H1 (cell line): ENCODE measurements around the gene CYB561A3. TPM values are rescaled to one million over a fixed set of nuclear protein-coding genes. Genes with fewer than 3 reads are reported as not detected.

Source experiments
- CTCF ChIA-PET: fragments of 300-600 bp; sonication (Branson Sonifier 250); formaldehyde crosslinking; loops from one replicate; lab custom pipeline; 2021; ENCODE audit not compliant: partially characterized antibody; lab: Charles Lee
- POLR2A ChIA-PET: fragments of 300-600 bp; sonication (Branson Sonifier 250); formaldehyde crosslinking; loops from one replicate; lab custom pipeline; 2021; ENCODE audit warnings: inconsistent platforms; ENCODE audit not compliant: partially characterized antibody; lab: Charles Lee
- DNase-seq, 2 experiments: peaks; one replicate each; pipeline versions ENCODE4 v3.0.0 to v3.0.0-alpha.2; 2010 to 2022; ENCODE audit warnings: low spot score in 2 of 2, low read depth in 1 of 2, mixed read lengths in 1 of 2
- FAIRE-seq: peaks from 2 replicates; lab custom pipeline; 2011; peaks lifted over from hg19 to GRCh38; lab: Jason Lieb, UNC
- H2AFZ ChIP-seq: 2 replicates; pipeline ENCODE4 v1.8.1; 2012; ENCODE audit warnings: low read length, inconsistent platforms
- H2AK5ac ChIP-seq: 2 replicates; pipeline ENCODE4 v1.6.1; 2013; ENCODE audit warnings: low read depth, low read length
- H2BK120ac ChIP-seq: replicated peaks from 2 replicates; pipeline ENCODE3; 2013; ENCODE audit warnings: low read depth, low read length, inconsistent platforms
- H2BK12ac ChIP-seq: 2 replicates; pipeline ENCODE4 v1.6.1; 2013; ENCODE audit warnings: low read depth, low read length
- H2BK15ac ChIP-seq: 2 replicates; pipeline ENCODE4 v1.6.1; 2013; ENCODE audit warnings: low read length
- H2BK20ac ChIP-seq: 2 replicates; pipeline ENCODE4 v1.6.1; 2013; ENCODE audit warnings: low read length
- H2BK5ac ChIP-seq: 2 replicates; pipeline ENCODE4 v1.6.1; 2013; ENCODE audit warnings: low read depth, low read length
- H3K14ac ChIP-seq: 2 replicates; pipeline ENCODE4 v1.6.1; 2013; ENCODE audit warnings: inconsistent platforms; ENCODE audit not compliant: insufficient read length
- H3K18ac ChIP-seq: 2 replicates; pipeline ENCODE4 v1.6.1; 2013; ENCODE audit warnings: low read length; ENCODE audit errors: extremely low read depth
- H3K23ac ChIP-seq: 2 replicates; pipeline ENCODE4 v1.6.1; 2013; ENCODE audit warnings: inconsistent platforms; ENCODE audit not compliant: insufficient read length
- H3K23me2 ChIP-seq: 2 replicates; pipeline ENCODE4 v1.6.1; 2013; ENCODE audit warnings: low read depth, low read length
- H3K27ac ChIP-seq: 2 replicates; pipeline ENCODE4 v1.6.1; 2011; ENCODE audit warnings: low read depth, low read length, inconsistent platforms
- H3K27me3 ChIP-seq, 4 experiments: replicated peaks in 1 of 4; 1 replicate in 1 of 4; 2 replicates in 3 of 4; pipeline versions ENCODE4 v1.6.1 to v1.8.1; 2011 to 2013; ENCODE audit warnings: low read length in 3 of 4, mild to moderate bottlenecking in 3 of 4, inconsistent platforms in 2 of 4, mixed read lengths in 2 of 4, moderate library complexity in 1 of 4; ENCODE audit not compliant: control insufficient read depth in 3 of 4, insufficient read depth in 3 of 4; ENCODE audit errors: extremely low read depth in 1 of 4
- H3K36me3 ChIP-seq, 4 experiments: 2 replicates each; pipeline versions ENCODE4 v1.6.1 to v1.8.1; 2011 to 2013; ENCODE audit warnings: mild to moderate bottlenecking in 4 of 4, low read length in 3 of 4, moderate library complexity in 2 of 4, control low read depth in 1 of 4, inconsistent platforms in 1 of 4; ENCODE audit not compliant: insufficient read depth in 4 of 4, control insufficient read depth in 2 of 4
- H3K4ac ChIP-seq: replicated peaks from 2 replicates; pipeline ENCODE3; 2013; ENCODE audit warnings: low read length, low read depth, mixed read lengths, inconsistent platforms; ENCODE audit not compliant: insufficient read length
- H3K4me1 ChIP-seq, 4 experiments: replicated peaks in 1 of 4; 1 replicate in 1 of 4; 2 replicates in 3 of 4; pipeline versions ENCODE4 v1.6.1 to v1.8.1; 2011 to 2013; ENCODE audit warnings: low read length in 3 of 4, inconsistent platforms in 2 of 4, mixed read lengths in 1 of 4; ENCODE audit not compliant: insufficient read depth in 4 of 4, control insufficient read depth in 3 of 4
- H3K4me2 ChIP-seq, 2 experiments: 2 replicates each; pipeline versions ENCODE4 v1.6.1 to v1.8.1; 2011 to 2013; ENCODE audit warnings: low read depth in 2 of 2, low read length in 2 of 2, control low read depth in 1 of 2, inconsistent platforms in 1 of 2, mild to moderate bottlenecking in 1 of 2; ENCODE audit not compliant: insufficient read depth in 1 of 2
- H3K4me3 ChIP-seq, 4 experiments: fragments of 200-600, 300-600 bp in 1 of 4; sonication (generic), shearing (Covaris generic), sonication (Bioruptor Twin) in 1 of 4; 2 replicates each; pipeline versions ENCODE4 v1.5.1 to v1.8.1; 2011 to 2016; ENCODE audit warnings: low read length in 4 of 4, low read depth in 3 of 4, control low read depth in 2 of 4, inconsistent platforms in 2 of 4, mild to moderate bottlenecking in 2 of 4, mixed read lengths in 1 of 4, moderate library complexity in 1 of 4; ENCODE audit not compliant: insufficient read depth in 2 of 4; ENCODE audit errors: extremely low read depth in 1 of 4
- H3K56ac ChIP-seq: replicated peaks from 2 replicates; pipeline ENCODE3; 2013; ENCODE audit warnings: low read depth, mild to moderate bottlenecking, mixed read lengths, low read length, inconsistent platforms; ENCODE audit not compliant: insufficient read length
- H3K79me1 ChIP-seq: 2 replicates; pipeline ENCODE4 v1.6.1; 2013; ENCODE audit warnings: low read depth, low read length, control low read depth
- H3K79me2 ChIP-seq, 2 experiments: 2 replicates each; pipeline versions ENCODE4 v1.6.1 to v1.8.1; 2012 to 2013; ENCODE audit warnings: low read length in 2 of 2, mild to moderate bottlenecking in 2 of 2, inconsistent platforms in 1 of 2; ENCODE audit not compliant: insufficient read depth in 2 of 2, control insufficient read depth in 1 of 2
- H3K9ac ChIP-seq, 4 experiments: replicated peaks in 1 of 4; 1 replicate in 1 of 4; 2 replicates in 3 of 4; pipeline versions ENCODE4 v1.6.1 to v1.8.1; 2011 to 2013; ENCODE audit warnings: low read depth in 3 of 4, low read length in 3 of 4, control low read depth in 2 of 4, mild to moderate bottlenecking in 2 of 4, moderate library complexity in 2 of 4, inconsistent platforms in 1 of 4; ENCODE audit errors: extremely low read depth in 1 of 4
- H3K9me3 ChIP-seq, 2 experiments: 2 replicates each; pipeline versions ENCODE4 v1.6.1 to v1.8.1; 2012 to 2013; ENCODE audit warnings: mild to moderate bottlenecking in 2 of 2, moderate library complexity in 2 of 2, control low read depth in 1 of 2, inconsistent platforms in 1 of 2, low read depth in 1 of 2, low read length in 1 of 2, mixed read lengths in 1 of 2; ENCODE audit not compliant: insufficient read depth in 2 of 2
- H4K20me1 ChIP-seq, 2 experiments: replicated peaks in 1 of 2; 2 replicates each; pipeline versions ENCODE3 to v1.8.1; 2011 to 2013; ENCODE audit warnings: inconsistent platforms in 2 of 2, low read length in 2 of 2, mild to moderate bottlenecking in 1 of 2; ENCODE audit not compliant: insufficient read depth in 2 of 2, control insufficient read depth in 1 of 2
- H4K5ac ChIP-seq: 2 replicates; pipeline ENCODE4 v1.6.1; 2013; ENCODE audit warnings: low read length, low read depth, mixed read lengths, inconsistent platforms; ENCODE audit not compliant: insufficient read length
- H4K8ac ChIP-seq: 2 replicates; pipeline ENCODE4 v1.8.0; 2013; ENCODE audit warnings: mild to moderate bottlenecking, moderate library complexity, low read length, inconsistent platforms; ENCODE audit not compliant: insufficient read depth; ENCODE audit errors: extremely low read depth
- H4K91ac ChIP-seq: replicated peaks from 2 replicates; pipeline ENCODE3; 2013; ENCODE audit warnings: low read length, mixed read lengths, inconsistent platforms; ENCODE audit not compliant: insufficient read length
- GABPA ChIP-seq: IDR thresholded peaks from 2 replicates; pipeline ENCODE4 v1.6.1; 2011; ENCODE audit warnings: mild to moderate bottlenecking, low read length, moderate library complexity, borderline replicate concordance; ENCODE audit not compliant: insufficient read depth
- SIRT6 ChIP-seq: IDR thresholded peaks from one replicate; pipeline ENCODE4 v1.7.1; 2012; ENCODE audit warnings: low read length, inconsistent platforms
- SIX5 ChIP-seq: IDR thresholded peaks from 2 replicates; pipeline ENCODE4 v1.6.1; 2011; ENCODE audit warnings: mild to moderate bottlenecking, low read depth, low read length
- WGBS, 2 experiments: shearing (Covaris generic) in 1 of 2; methylation state at CpG; one replicate each; pipeline versions ENCODE4 v1.1.6 to v1.1.7; 2013 to 2015; ENCODE audit warnings: low lambda C conversion rate in 2 of 2, mixed read lengths in 2 of 2, inconsistent platforms in 1 of 2, low coverage in 1 of 2, missing lambda C conversion rate in 1 of 2; ENCODE audit not compliant: insufficient replicate concordance in 2 of 2, insufficient coverage in 1 of 2, insufficient read length in 1 of 2; ENCODE audit errors: extremely low coverage in 1 of 2, missing lambda C conversion rate in 1 of 2; 5-methylcytosine and 5-hydroxymethylcytosine counted together
- polyA plus RNA-seq, 7 experiments: library from polyadenylated mRNA; depleted of rRNA in 3 of 7; stranded (reverse) in 5 of 7; unstranded in 2 of 7; fragments of >200 nt in 5 of 7; fragments of 200-250 nt in 2 of 7; gene quantifications; 1 replicate in 5 of 7; 2 replicates in 1 of 7; 4 replicates in 1 of 7; pipeline versions ENCODE4 v1.2.1 to v1.2.3, GENCODE V29; 2011 to 2013; ENCODE audit warnings: missing spikeins in 2 of 7, mixed read lengths in 2 of 7
- total RNA-seq: library from RNA; stranded (reverse); fragmentation: NEBNext Ultra II Directional; extraction: Animal tissue kit (Norgen Biotek cat#: 25700); gene quantifications from 2 replicates; pipeline ENCODE4 v1.2.1, GENCODE V29; 2021

The CYB561A3 gene
- total and polyA plus RNA-seq, 2 of the 8 experiments (the other 6 are each of a cell fraction or from before 2014, with no cell fraction given) = 29.6 to 41.2 TPM

GRCh38 chr11:61306221-61306620 is 55.5 kb downstream of the CYB561A3 start:
- FAIRE-seq = no peak
- H4K91ac ChIP-seq = no peak overlapping the region
- H2AFZ ChIP-seq = no peak overlapping the region
- POLR2A ChIA-PET = interaction anchor here (0.9 to 1.6 kb wide), 3 partner anchors 9 to 91 kb away, joined by 3 to 5 read pairs (median 4); no protein-coding TSS in a partner anchor
- no peak overlapping the region for H2BK15ac ChIP-seq
- H2BK120ac ChIP-seq = no peak overlapping the region
- DNase-seq = no peak
- H3K4me1 ChIP-seq = no peaks in the 10 kb centered on the region
- no peak overlapping the region for H3K23ac ChIP-seq
- H3K18ac ChIP-seq = no peak overlapping the region
- no peak overlapping the region for H2BK12ac ChIP-seq
- H3K27ac ChIP-seq = no peak overlapping the region
- no peak overlapping the region for H3K9ac ChIP-seq
- H3K79me2 ChIP-seq = no peaks in the 10 kb centered on the region
- H3K4ac ChIP-seq = no peak overlapping the region
- H2AK5ac ChIP-seq = no peak overlapping the region
- WGBS, 2 experiments = 94% methylated on average over 1 of the region's 1 CpG; no CpG with 5 or more reads in 1 of the 2 experiments
- peaks cover 4 to 6% of the 10 kb centered on the region in 2 experiments for H4K20me1 ChIP-seq
- no peak overlapping the region for H3K56ac ChIP-seq
- H2BK20ac ChIP-seq = no peak overlapping the region
- H3K4me2 ChIP-seq = no peak overlapping the region
- CTCF ChIA-PET = interaction anchor here (1.9 kb wide), 1 partner anchor 10 kb away, joined by 5 read pairs; no protein-coding TSS in a partner anchor
- no peaks in the 10 kb centered on the region for H3K27me3 ChIP-seq
- H3K79me1 ChIP-seq = no peaks in the 10 kb centered on the region; the same call in 1 of the 2 replicates
- peaks cover 65 to 90% (median 85%) of the 10 kb centered on the region in 4 experiments for H3K36me3 ChIP-seq
- H2BK5ac ChIP-seq = no peak overlapping the region
- H3K14ac ChIP-seq = no peak overlapping the region
- H3K4me3 ChIP-seq = no peak overlapping the region
- no peak overlapping the region for H4K5ac ChIP-seq
- H3K9me3 ChIP-seq = no peaks in the 10 kb centered on the region
- no peak overlapping the region for H4K8ac ChIP-seq
- no peaks in the 10 kb centered on the region; the same call in 1 of the 2 replicates for H3K23me2 ChIP-seq
- TF ChIP-seq SIRT6 (no peak), GABPA (no peak), SIX5 (no peak)
